HepG2 (cell line): ENCODE measurements around the gene VPS52. TPM values are rescaled to one million over a fixed set of nuclear protein-coding genes. Genes with fewer than 3 reads are reported as not detected.

Experiments
- BRCA1 ChIP-seq: sonication (generic); formaldehyde crosslinking; IDR thresholded peaks from 2 replicates; pipeline ENCODE4 v1.4.0; 2020; ENCODE audit warnings: missing genetic modification reagents
- CENPT ChIP-seq: sonication (generic); formaldehyde crosslinking; IDR thresholded peaks from 2 replicates; pipeline ENCODE4 v1.8.0; 2022; ENCODE audit warnings: low read depth, mild to moderate bottlenecking, moderate library complexity, missing genetic modification reagents
- DNMT3B ChIP-seq: conservative IDR thresholded peaks from 2 replicates; pipeline ENCODE4 v1.6.1; 2016; ENCODE audit warnings: missing biosample characterization, control low read depth
- EHMT2 ChIP-seq: fragments of 200-600 bp; sonication (generic); IDR thresholded peaks from 2 replicates; pipeline ENCODE4 v1.7.0; 2017; ENCODE audit warnings: antibody characterized with exemption, low read depth, low read length, borderline replicate concordance
- FOXA3 ChIP-seq: IDR thresholded peaks from 2 replicates; pipeline ENCODE4 v1.6.1; 2016; ENCODE audit warnings: missing genetic modification reagents, missing compliant biosample characterization
- GABPA ChIP-seq, 2 experiments: IDR thresholded peaks; 2 replicates each; pipeline ENCODE4 v1.6.1; 2011 to 2016; ENCODE audit warnings: low read depth in 2 of 2, low read length in 1 of 2, missing biosample characterization in 1 of 2, missing genetic modification characterization in 1 of 2
- HNF4G ChIP-seq, 2 experiments: sonication (generic) in 1 of 2; formaldehyde crosslinking in 1 of 2; IDR thresholded peaks; 2 replicates each; pipeline versions ENCODE4 v1.4.0 to v1.6.1; 2011 to 2020; ENCODE audit warnings: borderline replicate concordance in 2 of 2, low read depth in 2 of 2, mild to moderate bottlenecking in 2 of 2, low read length in 1 of 2, missing genetic modification reagents in 1 of 2, moderate library complexity in 1 of 2
- KLF6 ChIP-seq: IDR thresholded peaks from 2 replicates; pipeline ENCODE4 v1.8.0; 2016; ENCODE audit warnings: missing biosample characterization, missing genetic modification reagents
- KLF9 ChIP-seq: IDR thresholded peaks from 2 replicates; pipeline ENCODE4 v1.6.1; 2016; ENCODE audit warnings: low read depth
- NCOA1 ChIP-seq: sonication (generic); formaldehyde crosslinking; IDR thresholded peaks from 2 replicates; pipeline ENCODE4 v1.9.0; 2021; ENCODE audit warnings: missing genetic modification reagents
- NCOA5 ChIP-seq: sonication (generic); formaldehyde crosslinking; IDR thresholded peaks from 2 replicates; pipeline ENCODE4 v1.4.0; 2020; ENCODE audit warnings: missing genetic modification reagents
- NFYB ChIP-seq: sonication (generic); formaldehyde crosslinking; IDR thresholded peaks from 2 replicates; pipeline ENCODE4 v1.4.0; 2020; ENCODE audit warnings: missing genetic modification reagents
- RXRB ChIP-seq: IDR thresholded peaks from 2 replicates; pipeline ENCODE4 v1.6.1; 2016; ENCODE audit warnings: borderline replicate concordance, missing genetic modification reagents, missing compliant biosample characterization
- SP1 ChIP-seq, 2 experiments: fragments of 450-650 bp in 1 of 2; sonication (generic) in 1 of 2; formaldehyde crosslinking in 1 of 2; IDR thresholded peaks; 2 replicates each; pipeline versions ENCODE4 v1.4.0 to v1.6.1; 2016 to 2020; ENCODE audit warnings: missing genetic modification reagents in 1 of 2
- TBX2 ChIP-seq: sonication (generic); formaldehyde crosslinking; IDR thresholded peaks from 2 replicates; pipeline ENCODE4 v1.5.0; 2020; ENCODE audit warnings: missing genetic modification reagents, mild to moderate bottlenecking, borderline replicate concordance
- XRCC5 ChIP-seq: fragments of 200-400 bp; formaldehyde crosslinking; optimal IDR thresholded peaks from 2 replicates; pipeline ENCODE3; 2017; ENCODE audit warnings: mild to moderate bottlenecking, low read length
- ZNF138 ChIP-seq: sonication (generic); formaldehyde crosslinking; IDR thresholded peaks from 2 replicates; pipeline ENCODE4 v1.5.0; 2020; ENCODE audit warnings: mild to moderate bottlenecking, low read depth, missing genetic modification reagents
- ZNF205 ChIP-seq: IDR thresholded peaks from 2 replicates; pipeline ENCODE4 v1.6.1; 2018; ENCODE audit warnings: missing biosample characterization, missing genetic modification reagents
- ZNF589 ChIP-seq: sonication (generic); formaldehyde crosslinking; conservative IDR thresholded peaks from 2 replicates; pipeline ENCODE4 v1.8.0; 2022; ENCODE audit warnings: mild to moderate bottlenecking, moderate library complexity, missing genetic modification reagents
- ZNF674 ChIP-seq: sonication (generic); formaldehyde crosslinking; IDR thresholded peaks from 2 replicates; pipeline ENCODE4 v1.5.0; 2020; ENCODE audit warnings: low read depth, mild to moderate bottlenecking, missing genetic modification reagents
- ZNF788 ChIP-seq: sonication (generic); formaldehyde crosslinking; IDR thresholded peaks from 2 replicates; pipeline ENCODE4 v1.5.0; 2020; ENCODE audit warnings: mild to moderate bottlenecking, missing genetic modification reagents, borderline replicate concordance
- ZNF792 ChIP-seq: IDR thresholded peaks from 2 replicates; pipeline ENCODE4 v1.6.1; 2016
- polyA plus RNA-seq, 8 experiments: library from polyadenylated mRNA; depleted of rRNA in 3 of 8; stranded (reverse) in 7 of 8; unstranded in 1 of 8; fragments of >200 nt; fragmentation: Illumina TruSeq in 4 of 8; extraction: Trizol in 4 of 8; gene quantifications; 2 replicates each; pipeline versions ENCODE4 v1.2.1 to v1.2.3, GENCODE V29; 2011 to 2016; ENCODE audit warnings: low read depth in 4 of 8, missing spikeins in 1 of 8, mixed read lengths in 1 of 8; ENCODE audit not compliant: insufficient read depth in 1 of 8
- total RNA-seq, 5 experiments: library from RNA; depleted of rRNA; stranded (reverse); fragments of >200 nt; fragmentation: Illumina TruSeq; extraction: Trizol; gene quantifications; 2 replicates each; pipeline ENCODE4 v1.2.3, GENCODE V29; 2016; ENCODE audit warnings: low read depth in 1 of 5
- TF ChIP-seq, protein P1 (sequence below): IDR thresholded peaks from 2 replicates; pipeline ENCODE4 v1.6.1; 2018; ENCODE audit warnings: missing genetic modification reagents, mild to moderate bottlenecking, missing compliant biosample characterization
- TF ChIP-seq, protein P2 (sequence below): sonication (generic); formaldehyde crosslinking; IDR thresholded peaks from 2 replicates; pipeline ENCODE4 v1.9.0; 2021; ENCODE audit warnings: missing genetic modification reagents, borderline replicate concordance
- TF ChIP-seq, protein P3 (sequence below): sonication (generic); formaldehyde crosslinking; conservative IDR thresholded peaks from 2 replicates; pipeline ENCODE4 v1.4.0; 2020; ENCODE audit warnings: missing genetic modification reagents
- TF ChIP-seq, protein P4 (sequence below): sonication (generic); formaldehyde crosslinking; IDR thresholded peaks from 2 replicates; pipeline ENCODE4 v1.5.0; 2020; ENCODE audit warnings: missing genetic modification reagents, mild to moderate bottlenecking, borderline replicate concordance

The VPS52 gene
- total and polyA plus RNA-seq, 2 of the 13 experiments (the other 11 are each of a cell fraction or from before 2014, with no cell fraction given) = 48.9 to 85.5 TPM

DNA sequence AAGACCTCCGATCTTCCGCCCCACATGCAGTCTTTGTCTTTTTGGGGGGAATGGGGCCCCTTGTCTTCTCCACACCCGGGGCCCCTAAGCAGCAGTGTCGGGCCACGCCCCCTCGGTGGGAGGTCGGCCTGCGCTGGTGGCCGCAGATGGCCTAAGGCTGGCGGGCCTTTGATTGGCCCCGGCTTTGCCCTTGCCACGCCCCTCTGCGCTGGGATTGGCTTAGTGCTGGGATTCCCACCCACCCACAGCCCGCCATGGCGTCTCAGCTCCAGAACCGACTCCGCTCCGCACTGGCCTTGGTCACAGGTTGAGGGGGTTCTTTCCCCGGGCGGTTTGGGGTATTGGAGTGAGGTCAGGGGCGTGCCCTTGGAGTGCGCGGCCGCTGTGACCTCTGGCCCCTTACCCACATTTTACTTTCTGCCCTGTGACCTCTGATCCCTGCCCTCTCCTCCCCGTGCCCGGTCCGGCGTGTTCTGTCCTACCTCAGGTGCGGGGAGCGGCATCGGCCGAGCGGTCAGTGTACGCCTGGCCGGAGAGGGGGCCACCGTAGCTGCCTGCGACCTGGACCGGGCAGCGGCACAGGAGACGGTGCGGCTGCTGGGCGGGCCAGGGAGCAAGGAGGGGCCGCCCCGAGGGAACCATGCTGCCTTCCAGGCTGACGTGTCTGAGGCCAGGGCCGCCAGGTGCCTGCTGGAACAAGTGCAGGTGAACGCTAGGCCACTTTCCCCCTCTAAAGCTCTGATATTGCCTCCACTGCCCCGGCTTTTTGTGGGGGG, 67.1 kb downstream of the VPS52 start, which contains the start of gene HSD17B8 (continued):
- TF ChIP-seq KLF6 = peak; percentile 77
- peak; percentile 90 for TF ChIP-seq BRCA1 (CRISPR knock-in tag)
- TF ChIP-seq FOXA3 (CRISPR knock-in tag) = 0 out of 2 replicates have a peak, but pooled peaks have one; percentile 29
- TF ChIP-seq TBX2 (CRISPR knock-in tag) = peak; percentile 84; the same call in 1 of the 2 replicates
- TF ChIP-seq XRCC5 = peak; percentile 74
- peak; percentile 93 for TF ChIP-seq NFYB (CRISPR knock-in tag)
- peak; percentile 63; the same call in 1 of the 2 replicates for TF ChIP-seq ZNF205 (CRISPR knock-in tag)
- TF ChIP-seq SP1 (IDR thresholded peaks at IDR 0.05) = no peak
- peak; percentile 97 for TF ChIP-seq SP1 (CRISPR knock-in tag; IDR thresholded peaks at IDR 0.05)
- no peak for TF ChIP-seq GABPA (IDR thresholded peaks at IDR 0.05; ENCODE audit: low read depth, low read length)
- no peak for TF ChIP-seq GABPA (CRISPR knock-in tag; IDR thresholded peaks at IDR 0.05; ENCODE audit: low read depth)
- TF ChIP-seq NCOA5 (CRISPR knock-in tag) = 0 out of 2 replicates have a peak, but pooled peaks have one; percentile 48
- TF ChIP-seq, protein P1, sequence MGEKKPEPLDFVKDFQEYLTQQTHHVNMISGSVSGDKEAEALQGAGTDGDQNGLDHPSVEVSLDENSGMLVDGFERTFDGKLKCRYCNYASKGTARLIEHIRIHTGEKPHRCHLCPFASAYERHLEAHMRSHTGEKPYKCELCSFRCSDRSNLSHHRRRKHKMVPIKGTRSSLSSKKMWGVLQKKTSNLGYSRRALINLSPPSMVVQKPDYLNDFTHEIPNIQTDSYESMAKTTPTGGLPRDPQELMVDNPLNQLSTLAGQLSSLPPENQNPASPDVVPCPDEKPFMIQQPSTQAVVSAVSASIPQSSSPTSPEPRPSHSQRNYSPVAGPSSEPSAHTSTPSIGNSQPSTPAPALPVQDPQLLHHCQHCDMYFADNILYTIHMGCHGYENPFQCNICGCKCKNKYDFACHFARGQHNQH = peak; percentile 41; the same call in 1 of the 2 replicates
- TF ChIP-seq RXRB (CRISPR knock-in tag) = no peak; the same call in 1 of the 2 replicates
- TF ChIP-seq, protein P2, sequence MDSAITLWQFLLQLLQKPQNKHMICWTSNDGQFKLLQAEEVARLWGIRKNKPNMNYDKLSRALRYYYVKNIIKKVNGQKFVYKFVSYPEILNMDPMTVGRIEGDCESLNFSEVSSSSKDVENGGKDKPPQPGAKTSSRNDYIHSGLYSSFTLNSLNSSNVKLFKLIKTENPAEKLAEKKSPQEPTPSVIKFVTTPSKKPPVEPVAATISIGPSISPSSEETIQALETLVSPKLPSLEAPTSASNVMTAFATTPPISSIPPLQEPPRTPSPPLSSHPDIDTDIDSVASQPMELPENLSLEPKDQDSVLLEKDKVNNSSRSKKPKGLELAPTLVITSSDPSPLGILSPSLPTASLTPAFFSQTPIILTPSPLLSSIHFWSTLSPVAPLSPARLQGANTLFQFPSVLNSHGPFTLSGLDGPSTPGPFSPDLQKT (CRISPR knock-in tag) = no peak
- TF ChIP-seq, protein P3, sequence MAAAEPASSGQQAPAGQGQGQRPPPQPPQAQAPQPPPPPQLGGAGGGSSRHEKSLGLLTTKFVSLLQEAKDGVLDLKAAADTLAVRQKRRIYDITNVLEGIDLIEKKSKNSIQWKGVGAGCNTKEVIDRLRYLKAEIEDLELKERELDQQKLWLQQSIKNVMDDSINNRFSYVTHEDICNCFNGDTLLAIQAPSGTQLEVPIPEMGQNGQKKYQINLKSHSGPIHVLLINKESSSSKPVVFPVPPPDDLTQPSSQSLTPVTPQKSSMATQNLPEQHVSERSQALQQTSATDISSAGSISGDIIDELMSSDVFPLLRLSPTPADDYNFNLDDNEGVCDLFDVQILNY (CRISPR knock-in tag) = no peak
- TF ChIP-seq KLF9 (CRISPR knock-in tag) = peak; percentile 97
- no peak for TF ChIP-seq EHMT2
- TF ChIP-seq ZNF792 (CRISPR knock-in tag) = no peak
- TF ChIP-seq ZNF138 (CRISPR knock-in tag) = 0 out of 2 replicates have a peak, but pooled peaks have one; percentile 65
- peak; percentile 83; the same call in 1 of the 2 replicates for TF ChIP-seq ZNF788 (CRISPR knock-in tag)
- TF ChIP-seq, protein P4, sequence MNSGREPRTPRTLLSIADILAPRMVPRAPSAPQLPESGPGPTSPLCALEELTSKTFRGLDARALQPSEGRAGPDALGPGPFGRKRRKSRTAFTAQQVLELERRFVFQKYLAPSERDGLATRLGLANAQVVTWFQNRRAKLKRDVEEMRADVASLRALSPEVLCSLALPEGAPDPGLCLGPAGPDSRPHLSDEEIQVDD (CRISPR knock-in tag) = 0 out of 2 replicates have a peak, but pooled peaks have one; percentile 13
- TF ChIP-seq HNF4G (IDR thresholded peaks at IDR 0.05; ENCODE audit: borderline replicate concordance, low read depth, low read length) = peak; percentile 50; the same call in 1 of the 2 replicates
- peak; percentile 67 for TF ChIP-seq HNF4G (CRISPR knock-in tag; IDR thresholded peaks at IDR 0.05; ENCODE audit: borderline replicate concordance, low read depth)
- TF ChIP-seq CENPT (CRISPR knock-in tag) = no peak
- TF ChIP-seq ZNF674 = 0 out of 2 replicates have a peak, but pooled peaks have one; percentile 37
- no peak for TF ChIP-seq DNMT3B (CRISPR knock-in tag)
- TF ChIP-seq NCOA1 = 0 out of 2 replicates have a peak, but pooled peaks have one; percentile 59
- no peak for TF ChIP-seq ZNF589 (CRISPR knock-in tag)
